SH-SY5Y (cell line): ENCODE data around the gene KLHL36.

Experiments used
- GATA2 ChIP-seq: IDR thresholded peaks from 2 replicates; pipeline ENCODE4 v1.6.1; 2011; ENCODE audit warnings: mild to moderate bottlenecking, low read depth, low read length
- GATA3 ChIP-seq: IDR thresholded peaks from 2 replicates; pipeline ENCODE4 v1.6.1; 2011; ENCODE audit warnings: low read depth, mild to moderate bottlenecking, low read length, moderate library complexity

DNA sequence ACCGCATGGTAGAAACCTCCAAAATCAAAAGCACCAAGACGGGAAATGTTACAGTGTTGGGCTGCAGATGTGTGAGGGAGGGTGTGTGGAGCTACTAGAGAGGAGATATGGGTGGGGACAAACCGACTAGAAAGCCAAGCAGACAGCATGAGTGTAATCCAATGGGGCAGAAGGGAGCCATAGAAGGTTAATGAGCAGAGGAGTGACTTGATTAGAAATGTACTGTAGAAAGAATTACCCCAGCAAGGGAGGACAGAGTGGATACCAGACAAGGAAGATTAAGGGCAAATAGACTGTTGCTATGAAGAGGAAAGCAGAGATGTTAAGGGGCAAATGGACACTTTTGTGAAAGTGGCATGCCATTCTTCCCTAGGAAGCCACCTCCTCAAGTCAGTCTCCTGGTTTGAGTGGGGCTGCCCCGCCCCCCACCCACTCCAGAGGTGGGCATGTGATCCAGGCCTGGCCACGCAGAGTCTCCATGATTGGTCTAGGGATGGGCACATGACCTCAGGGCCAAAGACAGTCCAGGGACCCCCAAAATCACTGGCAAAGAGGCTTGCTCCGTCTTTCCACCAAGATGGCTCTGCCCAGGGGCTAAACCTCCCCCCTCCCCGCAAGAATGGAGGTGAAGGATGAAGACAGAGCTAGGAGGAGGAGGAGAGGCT, 34.8 kb upstream of the KLHL36 start:
- TF ChIP-seq GATA2 (no peak), GATA3 (no peak)
